22Rv1 (cell line): ENCODE data around the gene TCF4.

Source experiments
- H3K27ac ChIP-seq: fragments of 450-650 bp; 2 replicates; pipeline ENCODE4 v1.5.1; 2017
- CTCF ChIP-seq: fragments of 450-650 bp; IDR thresholded peaks from 2 replicates; pipeline ENCODE4 v1.5.1; 2017; ENCODE audit warnings: mild to moderate bottlenecking
- ZFX ChIP-seq: fragments of 450-650 bp; IDR thresholded peaks from 2 replicates; pipeline ENCODE4 v1.6.1; 2017; ENCODE audit warnings: antibody characterized with exemption, borderline replicate concordance

Gene TCF4

GRCh38 chr18:55316486-55317184, 271.4 kb downstream of the TCF4 start:
- TF ChIP-seq CTCF, result no peak
- no peak for TF ChIP-seq ZFX
- H3K27ac ChIP-seq, result no peak overlapping the region

- TF ChIP-seq CTCF (no peak), ZFX (no peak)
- H3K27ac ChIP-seq, result no peak overlapping the region
These were observed 273.3 kb downstream of the TCF4 start for GRCh38 chr18:55314615-55315237.

GRCh38 chr18:55314031-55314430, 274.0 kb downstream of the TCF4 start:
- H3K27ac ChIP-seq, result no peak overlapping the region
- no peak for TF ChIP-seq CTCF
- TF ChIP-seq ZFX, result no peak

GRCh38 chr18:55310863-55311262, 277.1 kb downstream of the TCF4 start:
- TF ChIP-seq CTCF (no peak), ZFX (no peak)
- H3K27ac ChIP-seq, result no peak overlapping the region

GRCh38 chr18:55310044-55310676, 277.8 kb downstream of the TCF4 start:
- TF ChIP-seq CTCF (no peak), ZFX (no peak)
- H3K27ac ChIP-seq, result no peak overlapping the region

- H3K27ac ChIP-seq, result no peak overlapping the region
- no peak for TF ChIP-seq ZFX
- no peak for TF ChIP-seq CTCF
These were observed 278.7 kb downstream of the TCF4 start for GRCh38 chr18:55309249-55309648.

- H3K27ac ChIP-seq, result no peak overlapping the region
- no peak for TF ChIP-seq ZFX
- no peak for TF ChIP-seq CTCF
These were observed 280.5 kb downstream of the TCF4 start for GRCh38 chr18:55307505-55307904.
